ENCODE results near the gene DAD1.

DAD1 gene

GRCh38 chr14:22517117-22517720 lies 71.8 kb downstream of the DAD1 start:
- DNase-seq (ENCODE audit: low spot score): no peak

- DNase-seq (ENCODE audit: low spot score): no peak
Measured at GRCh38 chr14:22515929-22516328, 73.1 kb downstream of the DAD1 start.

All from SW480 (cell line).